ENCODE data around the gene DSCAM. TPM values are rescaled to one million over a fixed set of nuclear protein-coding genes. Genes with fewer than 3 reads are reported as not detected.

The DSCAM gene
- total and polyA plus RNA-seq, 2 donors (not counting 3 experiments of a cell fraction or from before 2014, with no cell fraction given): not detected

GRCh38 chr21:40770435-40771055 lies 76.4 kb downstream of the DSCAM start:
- Histone ChIP-seq H3K27me3 (ENCODE audit: control insufficient read depth in 2 of 2, insufficient read depth in 2 of 2, low read length in 2 of 2) (no peaks in the 10 kb centered on the region), H4K20me1 (replicated peaks; ENCODE audit: control insufficient read depth, extremely low read depth, insufficient read depth, low read length) (no peaks in the 10 kb centered on the region), H3K4me2 (ENCODE audit: insufficient read depth, low read length) (no peak overlapping the region), H3K27ac (ENCODE audit: insufficient read depth, low read depth, low read length) (no peak overlapping the region), H3K4me3 (replicated peaks in 1 of 3; ENCODE audit: insufficient read depth in 1 of 3, low read depth in 1 of 3, low read length in 3 of 3) (no peak overlapping the region), H3K9ac (replicated peaks; ENCODE audit: extremely low read depth, insufficient read depth, low read length) (no peak overlapping the region), H3K36me3 (ENCODE audit: control insufficient read depth in 2 of 2, extremely low read depth in 1 of 2, insufficient read depth in 2 of 2, low read length in 2 of 2) (no peaks in the 10 kb centered on the region), H3K79me2 (ENCODE audit: control insufficient read depth, insufficient read depth, low read length) (no peaks in the 10 kb centered on the region), H3K4me1 (ENCODE audit: control insufficient read depth, extremely low read depth, insufficient read depth, low read length) (no peaks in the 10 kb centered on the region), H2AFZ (ENCODE audit: low read depth, low read length) (no peak overlapping the region), H3K9me1 (replicated peaks; ENCODE audit: control insufficient read depth, extremely low read depth, insufficient read depth, low read length) (no peaks in the 10 kb centered on the region), H3K9me3 (replicated peaks; ENCODE audit: control insufficient read depth, insufficient read depth, low read length) (peaks cover 14% of the 10 kb centered on the region)
- TF ChIP-seq GATA2 (IDR thresholded peaks at IDR 0.05; ENCODE audit: insufficient read depth, insufficient read length, low read depth, low read length) (no peak), MYC (IDR thresholded peaks at IDR 0.05; ENCODE audit: low read depth, low read length) (no peak), POLR2AphosphoS5 (IDR thresholded peaks at IDR 0.05; ENCODE audit: insufficient read depth, low read depth, low read length) (no peak), JUN (IDR thresholded peaks at IDR 0.05; ENCODE audit: borderline replicate concordance, insufficient read depth, insufficient read length, low read depth) (no peak)
- CTCF ChIA-PET: no interaction called here
- no TSS peak for BruUV-seq (replicated peaks)
- dilution Hi-C loops (cut with MboI; ENCODE audit: extremely low pct_ligation_motif_present, low sequenced_read_pairs): no loop called here
- DNase-seq (ENCODE audit: low read depth, low spot score) (no peak), FAIRE-seq (no peak)
- POLR2A ChIA-PET: no interaction called here
- intact Hi-C loops (cut with micrococcal nuclease): no loop called here

- Histone ChIP-seq H3K4me3 (replicated peaks in 1 of 3; ENCODE audit: insufficient read depth in 1 of 3, low read depth in 1 of 3, low read length in 3 of 3) (no peak overlapping the region), H3K9me3 (replicated peaks; ENCODE audit: control insufficient read depth, insufficient read depth, low read length) (peaks cover 14% of the 10 kb centered on the region), H4K20me1 (replicated peaks; ENCODE audit: control insufficient read depth, extremely low read depth, insufficient read depth, low read length) (no peaks in the 10 kb centered on the region), H2AFZ (ENCODE audit: low read depth, low read length) (no peak overlapping the region), H3K4me1 (ENCODE audit: control insufficient read depth, extremely low read depth, insufficient read depth, low read length) (no peaks in the 10 kb centered on the region), H3K9ac (replicated peaks; ENCODE audit: extremely low read depth, insufficient read depth, low read length) (no peak overlapping the region), H3K27ac (ENCODE audit: insufficient read depth, low read depth, low read length) (no peak overlapping the region), H3K4me2 (ENCODE audit: insufficient read depth, low read length) (no peak overlapping the region), H3K9me1 (replicated peaks; ENCODE audit: control insufficient read depth, extremely low read depth, insufficient read depth, low read length) (no peaks in the 10 kb centered on the region), H3K79me2 (ENCODE audit: control insufficient read depth, insufficient read depth, low read length) (no peaks in the 10 kb centered on the region), H3K27me3 (ENCODE audit: control insufficient read depth in 2 of 2, insufficient read depth in 2 of 2, low read length in 2 of 2) (no peaks in the 10 kb centered on the region), H3K36me3 (ENCODE audit: control insufficient read depth in 2 of 2, extremely low read depth in 1 of 2, insufficient read depth in 2 of 2, low read length in 2 of 2) (no peaks in the 10 kb centered on the region)
- TF ChIP-seq JUN (IDR thresholded peaks at IDR 0.05; ENCODE audit: borderline replicate concordance, insufficient read depth, insufficient read length, low read depth) (no peak), MAX (IDR thresholded peaks at IDR 0.05; ENCODE audit: insufficient read depth, insufficient read length) (no peak), FOS (IDR thresholded peaks at IDR 0.05; ENCODE audit: borderline replicate concordance, insufficient read depth, low read length) (no peak), MYC (IDR thresholded peaks at IDR 0.05; ENCODE audit: low read depth, low read length) (no peak), GATA2 (IDR thresholded peaks at IDR 0.05; ENCODE audit: insufficient read depth, insufficient read length, low read depth, low read length) (no peak), EZH2 (IDR thresholded peaks at IDR 0.05; ENCODE audit: borderline replicate concordance, low read depth, low read length, severe bottlenecking) (no peak), CTCF (IDR thresholded peaks at IDR 0.05; ENCODE audit: extremely low read depth in 1 of 2, insufficient read depth in 1 of 2, low read depth in 1 of 2, low read length in 2 of 2) (no peak), POLR2AphosphoS5 (IDR thresholded peaks at IDR 0.05; ENCODE audit: insufficient read depth, low read depth, low read length) (no peak), POLR2A (IDR thresholded peaks at IDR 0.05; ENCODE audit: low read depth, low read length) (no peak)
- dilution Hi-C loops (cut with MboI; ENCODE audit: extremely low pct_ligation_motif_present, low sequenced_read_pairs) (no loop called here), intact Hi-C loops (cut with micrococcal nuclease) (no loop called here)
- no TSS peak for BruUV-seq (replicated peaks)
- CTCF ChIA-PET: no interaction called here
- POLR2A ChIA-PET: no interaction called here
- DNase-seq (ENCODE audit: low read depth, low spot score) (no peak), FAIRE-seq (no peak)
These were observed 77.7 kb downstream of the DSCAM start for GRCh38 chr21:40769231-40769630.
